Measurements from ENCODE around the gene MAPK14. TPM values are rescaled to one million over a fixed set of nuclear protein-coding genes. Genes with fewer than 3 reads are reported as not detected.

Gene MAPK14
- total and polyA plus RNA-seq, 9 of the 15 experiments (the other 6 are each of a cell fraction or from before 2014, with no cell fraction given): 8.8 to 62.7 (median 35.5) TPM

DNA sequence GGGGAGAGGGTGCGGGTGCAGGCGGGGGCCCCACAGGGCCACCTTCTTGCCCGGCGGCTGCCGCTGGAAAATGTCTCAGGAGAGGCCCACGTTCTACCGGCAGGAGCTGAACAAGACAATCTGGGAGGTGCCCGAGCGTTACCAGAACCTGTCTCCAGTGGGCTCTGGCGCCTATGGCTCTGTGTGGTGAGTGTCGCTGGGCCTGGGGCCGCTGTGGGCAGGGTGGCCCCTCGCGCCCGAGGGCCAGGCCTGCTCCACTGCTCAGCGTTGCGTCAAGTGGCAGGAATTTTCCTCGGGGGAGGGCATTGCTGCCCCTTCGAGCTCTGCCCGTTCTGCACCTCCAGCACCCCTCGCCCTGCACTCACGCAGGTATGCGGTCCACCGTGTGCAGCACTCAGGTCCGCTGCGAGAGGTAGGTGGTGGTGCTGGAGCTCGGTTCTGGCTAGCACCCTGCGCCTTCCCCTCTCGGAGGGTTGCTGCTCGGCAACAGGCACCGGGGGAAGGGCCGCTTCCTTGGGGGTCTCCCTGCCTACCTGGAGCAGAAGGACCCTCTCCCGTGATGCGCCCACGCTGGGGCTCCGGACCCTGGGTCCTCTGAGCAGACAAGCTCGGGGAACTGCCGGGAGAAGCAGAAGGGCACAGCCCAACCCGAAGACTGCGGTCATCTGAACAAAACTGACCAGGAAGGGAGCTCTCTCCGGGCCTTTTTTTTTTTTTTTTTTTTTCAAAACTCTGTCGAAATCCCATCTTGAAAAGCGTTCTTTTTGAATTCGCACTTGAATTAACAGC, 674 bp downstream of the MAPK14 start (continued):
- TF ChIP-seq, protein P1, sequence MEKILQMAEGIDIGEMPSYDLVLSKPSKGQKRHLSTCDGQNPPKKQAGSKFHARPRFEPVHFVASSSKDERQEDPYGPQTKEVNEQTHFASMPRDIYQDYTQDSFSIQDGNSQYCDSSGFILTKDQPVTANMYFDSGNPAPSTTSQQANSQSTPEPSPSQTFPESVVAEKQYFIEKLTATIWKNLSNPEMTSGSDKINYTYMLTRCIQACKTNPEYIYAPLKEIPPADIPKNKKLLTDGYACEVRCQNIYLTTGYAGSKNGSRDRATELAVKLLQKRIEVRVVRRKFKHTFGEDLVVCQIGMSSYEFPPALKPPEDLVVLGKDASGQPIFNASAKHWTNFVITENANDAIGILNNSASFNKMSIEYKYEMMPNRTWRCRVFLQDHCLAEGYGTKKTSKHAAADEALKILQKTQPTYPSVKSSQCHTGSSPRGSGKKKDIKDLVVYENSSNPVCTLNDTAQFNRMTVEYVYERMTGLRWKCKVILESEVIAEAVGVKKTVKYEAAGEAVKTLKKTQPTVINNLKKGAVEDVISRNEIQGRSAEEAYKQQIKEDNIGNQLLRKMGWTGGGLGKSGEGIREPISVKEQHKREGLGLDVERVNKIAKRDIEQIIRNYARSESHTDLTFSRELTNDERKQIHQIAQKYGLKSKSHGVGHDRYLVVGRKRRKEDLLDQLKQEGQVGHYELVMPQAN (IDR thresholded peaks at IDR 0.05; ENCODE audit: borderline replicate concordance): no peak
- TF ChIP-seq, protein P2, sequence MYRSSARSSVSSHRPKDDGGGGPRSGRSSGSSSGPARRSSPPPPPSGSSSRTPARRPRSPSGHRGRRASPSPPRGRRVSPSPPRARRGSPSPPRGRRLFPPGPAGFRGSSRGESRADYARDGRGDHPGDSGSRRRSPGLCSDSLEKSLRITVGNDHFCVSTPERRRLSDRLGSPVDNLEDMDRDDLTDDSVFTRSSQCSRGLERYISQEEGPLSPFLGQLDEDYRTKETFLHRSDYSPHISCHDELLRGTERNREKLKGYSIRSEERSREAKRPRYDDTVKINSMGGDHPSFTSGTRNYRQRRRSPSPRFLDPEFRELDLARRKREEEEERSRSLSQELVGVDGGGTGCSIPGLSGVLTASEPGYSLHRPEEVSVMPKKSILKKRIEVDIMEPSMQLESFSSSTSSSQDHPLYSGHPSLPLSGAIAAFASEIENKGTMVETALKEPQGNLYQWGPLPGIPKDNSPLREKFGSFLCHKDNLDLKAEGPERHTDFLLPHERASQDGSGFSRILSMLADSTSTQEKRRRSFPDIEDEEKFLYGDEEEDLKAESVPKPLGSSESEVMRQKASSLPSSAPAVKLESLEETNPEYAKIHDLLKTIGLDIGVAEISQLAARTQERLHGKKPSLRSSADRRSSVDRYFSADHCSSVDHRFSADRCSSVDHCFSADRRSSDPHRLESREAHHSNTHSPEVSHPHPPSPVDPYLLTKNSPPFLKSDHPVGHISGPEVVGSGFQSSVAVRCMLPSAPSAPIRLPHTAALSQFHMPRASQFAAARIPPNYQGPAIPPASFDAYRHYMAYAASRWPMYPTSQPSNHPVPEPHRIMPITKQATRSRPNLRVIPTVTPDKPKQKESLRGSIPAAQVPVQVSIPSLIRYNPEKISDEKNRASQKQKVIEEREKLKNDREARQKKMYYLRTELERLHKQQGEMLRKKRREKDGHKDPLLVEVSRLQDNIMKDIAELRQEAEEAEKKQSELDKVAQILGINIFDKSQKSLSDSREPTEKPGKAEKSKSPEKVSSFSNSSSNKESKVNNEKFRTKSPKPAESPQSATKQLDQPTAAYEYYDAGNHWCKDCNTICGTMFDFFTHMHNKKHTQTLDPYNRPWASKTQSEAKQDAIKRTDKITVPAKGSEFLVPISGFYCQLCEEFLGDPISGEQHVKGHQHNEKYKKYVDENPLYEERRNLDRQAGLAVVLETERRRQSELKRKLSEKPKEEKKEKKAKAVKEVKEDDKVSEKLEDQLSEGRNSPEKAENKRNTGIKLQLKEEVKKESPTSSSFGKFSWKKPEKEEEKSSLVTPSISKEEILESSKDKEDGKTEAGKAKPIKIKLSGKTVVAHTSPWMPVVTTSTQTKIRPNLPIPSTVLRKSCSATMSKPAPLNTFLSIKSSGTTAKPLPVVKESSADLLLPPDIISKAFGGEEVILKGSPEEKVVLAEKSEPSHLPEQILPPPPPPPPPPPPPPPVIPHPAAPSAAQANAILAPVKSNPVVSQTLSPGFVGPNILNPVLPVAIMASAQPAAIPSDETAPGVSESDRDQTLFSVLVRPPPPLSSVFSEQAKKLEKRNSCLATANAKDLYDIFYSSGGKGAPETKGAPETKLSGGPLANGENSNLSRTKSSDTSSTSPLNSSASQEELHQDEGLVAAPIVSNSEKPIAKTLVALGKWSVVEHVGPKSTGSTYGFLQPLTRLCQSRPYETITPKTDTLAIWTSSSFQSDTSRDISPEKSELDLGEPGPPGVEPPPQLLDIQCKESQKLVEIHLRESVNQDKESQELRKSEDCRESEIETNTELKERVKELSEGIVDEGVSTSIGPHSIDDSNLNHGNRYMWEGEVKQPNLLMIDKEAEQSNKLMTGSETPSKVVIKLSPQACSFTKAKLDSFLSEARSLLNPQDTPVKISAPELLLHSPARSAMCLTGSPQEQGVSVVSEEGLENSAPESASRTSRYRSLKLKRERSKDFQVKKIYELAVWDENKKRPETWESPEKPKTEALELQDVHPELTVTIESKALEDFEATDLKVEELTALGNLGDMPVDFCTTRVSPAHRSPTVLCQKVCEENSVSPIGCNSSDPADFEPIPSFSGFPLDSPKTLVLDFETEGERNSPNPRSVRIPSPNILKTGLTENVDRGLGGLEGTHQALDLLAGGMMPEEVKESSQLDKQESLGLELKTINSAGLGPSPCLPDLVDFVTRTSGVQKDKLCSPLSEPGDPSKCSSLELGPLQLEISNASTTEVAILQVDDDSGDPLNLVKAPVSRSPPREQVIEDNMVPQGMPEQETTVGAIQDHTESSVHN (IDR thresholded peaks at IDR 0.05; ENCODE audit: borderline replicate concordance in 1 of 2, low read depth in 1 of 2): no peak
- no peak for TF ChIP-seq LEF1 (IDR thresholded peaks at IDR 0.05)
- TF ChIP-seq NCOA4 (IDR thresholded peaks at IDR 0.05; ENCODE audit: partially characterized antibody): no peak
- no peak; the same call in 1 of the 2 replicates for TF ChIP-seq ZNF12 (CRISPR knock-in tag; IDR thresholded peaks at IDR 0.05)
- no peak for TF ChIP-seq ARNT (IDR thresholded peaks at IDR 0.05)
- TF ChIP-seq CAMTA2 (CRISPR knock-in tag; conservative IDR thresholded peaks at IDR 0.05): no peak
- TF ChIP-seq NR2F6 (CRISPR knock-in tag; IDR thresholded peaks at IDR 0.05): no peak
- TF ChIP-seq PHF20 (IDR thresholded peaks at IDR 0.05; ENCODE audit: partially characterized antibody): no peak
- peak; percentile 75 for TF ChIP-seq CHD1 (IDR thresholded peaks at IDR 0.05; ENCODE audit: low read length)
- TF ChIP-seq ARID2 (IDR thresholded peaks at IDR 0.05): peak; percentile 25; the same call in 1 of the 2 replicates
- TF ChIP-seq POU5F1 (IDR thresholded peaks at IDR 0.05; ENCODE audit: borderline replicate concordance, low read depth, low read length, partially characterized antibody): no peak
- TF ChIP-seq GATA2 (CRISPR knock-in tag; IDR thresholded peaks at IDR 0.05): no peak
- TF ChIP-seq KDM5B (IDR thresholded peaks at IDR 0.05; ENCODE audit: insufficient replicate concordance, low read depth, low read length): peak; percentile 28
- TF ChIP-seq ZBTB8A (IDR thresholded peaks at IDR 0.05; ENCODE audit: partially characterized antibody): no peak
- TF ChIP-seq ZNF217 (CRISPR knock-in tag; IDR thresholded peaks at IDR 0.05): no peak
- 0 out of 2 replicates have a peak, but pooled peaks have one; percentile 2 for TF ChIP-seq BHLHE40 (IDR thresholded peaks at IDR 0.05; ENCODE audit: low read length)
- TF ChIP-seq TARDBP (IDR thresholded peaks at IDR 0.05): no peak; the same call in 1 of the 2 replicates
- no peak for TF ChIP-seq ZNF324 (CRISPR knock-in tag; IDR thresholded peaks at IDR 0.05)
- TF ChIP-seq ZNF347 (CRISPR knock-in tag; IDR thresholded peaks at IDR 0.05; ENCODE audit: low read depth): no peak
